K562 (cell line): ENCODE measurements around the gene CCDC70. TPM values are rescaled to one million over a fixed set of nuclear protein-coding genes. Genes with fewer than 3 reads are reported as not detected.

ENCODE experiments used
- ATF7 ChIP-seq: fragments of 450-650 bp; IDR thresholded peaks from 2 replicates; pipeline ENCODE4 v1.7.1; 2014; ENCODE audit warnings: mild to moderate bottlenecking, moderate library complexity
- BCOR ChIP-seq: fragments of 450-650 bp; IDR thresholded peaks from 2 replicates; pipeline ENCODE4 v1.6.1; 2016
- FOS ChIP-seq: IDR thresholded peaks from 3 replicates; pipeline ENCODE4 v1.6.1; 2011; ENCODE audit not compliant: insufficient read length; ENCODE audit errors: extremely low read depth
- MTA1 ChIP-seq: fragments of 450-650 bp; IDR thresholded peaks from 2 replicates; pipeline ENCODE4 v1.6.1; 2017; ENCODE audit warnings: borderline replicate concordance
- NFYB ChIP-seq: IDR thresholded peaks from 2 replicates; pipeline ENCODE4 v1.6.1; 2011; ENCODE audit warnings: mild to moderate bottlenecking, moderate library complexity; ENCODE audit not compliant: insufficient read length; ENCODE audit errors: extremely low read depth
- ZNF354B ChIP-seq: fragments of 250-450 bp; sonication (Bioruptor Pico); IDR thresholded peaks from 2 replicates; pipeline ENCODE4 v1.4.0; 2020
- ZNF436 ChIP-seq: fragments of 250-450, 450-650 bp; sonication (Bioruptor Pico); formaldehyde crosslinking; IDR thresholded peaks from 2 replicates; pipeline ENCODE4 v1.7.0; 2020; ENCODE audit warnings: mild to moderate bottlenecking
- polyA plus RNA-seq, 8 experiments: library from polyadenylated mRNA; depleted of rRNA in 4 of 8; stranded (reverse) in 5 of 8; unstranded in 3 of 8; fragments of >200 nt; fragmentation: Nextera tagmentation in 2 of 8; fragmentation: Illumina TruSeq in 1 of 8; extraction: Ambion mirVana in 2 of 8; extraction: Trizol in 1 of 8; gene quantifications; 2 replicates each; pipeline versions ENCODE4 v1.2.1 to v1.2.3, GENCODE V29; 2011 to 2014; ENCODE audit warnings: inconsistent platforms in 1 of 8, missing spikeins in 1 of 8
- total RNA-seq, 7 experiments: library from RNA; depleted of rRNA in 6 of 7; stranded (reverse); fragments of >200 nt in 6 of 7; fragmentation: Illumina TruSeq in 2 of 7; extraction: Trizol in 2 of 7; gene quantifications; 2 replicates each; pipeline versions ENCODE4 v1.2.1 to v1.2.3, GENCODE V29; 2011 to 2021; ENCODE audit warnings: low replicate concordance in 1 of 7
- TF ChIP-seq, protein P1 (sequence below), 2 experiments: fragments of 450-650 bp in 1 of 2; sonication (generic) in 1 of 2; formaldehyde crosslinking in 1 of 2; IDR thresholded peaks; 2 replicates each; pipeline versions ENCODE4 v1.7.1 to v1.9.0; 2016 to 2022; ENCODE audit warnings: inconsistent platforms in 1 of 2, mild to moderate bottlenecking in 1 of 2, missing genetic modification reagents in 1 of 2
- TF ChIP-seq, protein P2 (sequence below): fragments of 450-650 bp; IDR thresholded peaks from 2 replicates; pipeline ENCODE4 v1.6.1; 2017; ENCODE audit warnings: antibody characterized with exemption, mild to moderate bottlenecking

Gene CCDC70
- total and polyA plus RNA-seq, 9 of the 15 experiments (the other 6 are each of a cell fraction or from before 2014, with no cell fraction given), result not detected

DNA sequence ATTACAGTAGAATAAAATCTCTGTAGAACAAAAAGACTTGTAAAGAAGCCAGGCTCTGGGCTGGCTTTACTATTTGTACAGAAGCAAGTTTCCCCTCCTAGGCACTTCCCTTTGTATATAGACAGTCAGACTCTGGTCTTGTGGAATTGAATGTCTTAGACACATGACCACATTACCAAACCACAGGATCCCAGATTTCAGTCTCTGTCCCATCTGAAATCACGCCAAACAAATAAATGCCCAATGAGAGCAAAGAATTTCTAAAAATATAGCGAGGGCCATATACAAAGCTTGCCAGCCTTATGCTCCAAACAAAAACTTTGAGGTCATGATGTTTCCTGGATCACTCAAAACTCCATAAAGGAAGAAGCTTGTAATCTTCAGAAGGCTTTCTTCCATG is 23.9 kb downstream of the CCDC70 start (continued):
- TF ChIP-seq, protein P1, sequence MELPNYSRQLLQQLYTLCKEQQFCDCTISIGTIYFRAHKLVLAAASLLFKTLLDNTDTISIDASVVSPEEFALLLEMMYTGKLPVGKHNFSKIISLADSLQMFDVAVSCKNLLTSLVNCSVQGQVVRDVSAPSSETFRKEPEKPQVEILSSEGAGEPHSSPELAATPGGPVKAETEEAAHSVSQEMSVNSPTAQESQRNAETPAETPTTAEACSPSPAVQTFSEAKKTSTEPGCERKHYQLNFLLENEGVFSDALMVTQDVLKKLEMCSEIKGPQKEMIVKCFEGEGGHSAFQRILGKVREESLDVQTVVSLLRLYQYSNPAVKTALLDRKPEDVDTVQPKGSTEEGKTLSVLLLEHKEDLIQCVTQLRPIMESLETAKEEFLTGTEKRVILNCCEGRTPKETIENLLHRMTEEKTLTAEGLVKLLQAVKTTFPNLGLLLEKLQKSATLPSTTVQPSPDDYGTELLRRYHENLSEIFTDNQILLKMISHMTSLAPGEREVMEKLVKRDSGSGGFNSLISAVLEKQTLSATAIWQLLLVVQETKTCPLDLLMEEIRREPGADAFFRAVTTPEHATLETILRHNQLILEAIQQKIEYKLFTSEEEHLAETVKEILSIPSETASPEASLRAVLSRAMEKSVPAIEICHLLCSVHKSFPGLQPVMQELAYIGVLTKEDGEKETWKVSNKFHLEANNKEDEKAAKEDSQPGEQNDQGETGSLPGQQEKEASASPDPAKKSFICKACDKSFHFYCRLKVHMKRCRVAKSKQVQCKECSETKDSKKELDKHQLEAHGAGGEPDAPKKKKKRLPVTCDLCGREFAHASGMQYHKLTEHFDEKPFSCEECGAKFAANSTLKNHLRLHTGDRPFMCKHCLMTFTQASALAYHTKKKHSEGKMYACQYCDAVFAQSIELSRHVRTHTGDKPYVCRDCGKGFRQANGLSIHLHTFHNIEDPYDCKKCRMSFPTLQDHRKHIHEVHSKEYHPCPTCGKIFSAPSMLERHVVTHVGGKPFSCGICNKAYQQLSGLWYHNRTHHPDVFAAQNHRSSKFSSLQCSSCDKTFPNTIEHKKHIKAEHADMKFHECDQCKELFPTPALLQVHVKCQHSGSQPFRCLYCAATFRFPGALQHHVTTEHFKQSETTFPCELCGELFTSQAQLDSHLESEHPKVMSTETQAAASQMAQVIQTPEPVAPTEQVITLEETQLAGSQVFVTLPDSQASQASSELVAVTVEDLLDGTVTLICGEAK (IDR thresholded peaks at IDR 0.05), result no peak
- TF ChIP-seq, protein P1 (CRISPR knock-in tag; IDR thresholded peaks at IDR 0.05), result no peak
- no peak for TF ChIP-seq ZNF436
- no peak for TF ChIP-seq BCOR
- no peak for TF ChIP-seq MTA1
- TF ChIP-seq FOS, result no peak
- TF ChIP-seq, protein P2, sequence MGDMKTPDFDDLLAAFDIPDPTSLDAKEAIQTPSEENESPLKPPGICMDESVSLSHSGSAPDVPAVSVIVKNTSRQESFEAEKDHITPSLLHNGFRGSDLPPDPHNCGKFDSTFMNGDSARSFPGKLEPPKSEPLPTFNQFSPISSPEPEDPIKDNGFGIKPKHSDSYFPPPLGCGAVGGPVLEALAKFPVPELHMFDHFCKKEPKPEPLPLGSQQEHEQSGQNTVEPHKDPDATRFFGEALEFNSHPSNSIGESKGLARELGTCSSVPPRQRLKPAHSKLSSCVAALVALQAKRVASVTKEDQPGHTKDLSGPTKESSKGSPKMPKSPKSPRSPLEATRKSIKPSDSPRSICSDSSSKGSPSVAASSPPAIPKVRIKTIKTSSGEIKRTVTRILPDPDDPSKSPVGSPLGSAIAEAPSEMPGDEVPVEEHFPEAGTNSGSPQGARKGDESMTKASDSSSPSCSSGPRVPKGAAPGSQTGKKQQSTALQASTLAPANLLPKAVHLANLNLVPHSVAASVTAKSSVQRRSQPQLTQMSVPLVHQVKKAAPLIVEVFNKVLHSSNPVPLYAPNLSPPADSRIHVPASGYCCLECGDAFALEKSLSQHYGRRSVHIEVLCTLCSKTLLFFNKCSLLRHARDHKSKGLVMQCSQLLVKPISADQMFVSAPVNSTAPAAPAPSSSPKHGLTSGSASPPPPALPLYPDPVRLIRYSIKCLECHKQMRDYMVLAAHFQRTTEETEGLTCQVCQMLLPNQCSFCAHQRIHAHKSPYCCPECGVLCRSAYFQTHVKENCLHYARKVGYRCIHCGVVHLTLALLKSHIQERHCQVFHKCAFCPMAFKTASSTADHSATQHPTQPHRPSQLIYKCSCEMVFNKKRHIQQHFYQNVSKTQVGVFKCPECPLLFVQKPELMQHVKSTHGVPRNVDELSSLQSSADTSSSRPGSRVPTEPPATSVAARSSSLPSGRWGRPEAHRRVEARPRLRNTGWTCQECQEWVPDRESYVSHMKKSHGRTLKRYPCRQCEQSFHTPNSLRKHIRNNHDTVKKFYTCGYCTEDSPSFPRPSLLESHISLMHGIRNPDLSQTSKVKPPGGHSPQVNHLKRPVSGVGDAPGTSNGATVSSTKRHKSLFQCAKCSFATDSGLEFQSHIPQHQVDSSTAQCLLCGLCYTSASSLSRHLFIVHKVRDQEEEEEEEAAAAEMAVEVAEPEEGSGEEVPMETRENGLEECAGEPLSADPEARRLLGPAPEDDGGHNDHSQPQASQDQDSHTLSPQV, result no peak
- no peak for TF ChIP-seq ZNF354B
- no peak for TF ChIP-seq NFYB
- TF ChIP-seq ATF7, result no peak
